Fibroblast of villous mesenchyme (primary cell): ENCODE measurements around the gene C1orf141. TPM values are rescaled to one million over a fixed set of nuclear protein-coding genes. Genes with fewer than 3 reads are reported as not detected.
"Not testable (repeated sequence)": the region's sequence is repeated elsewhere in the genome, so short reads cannot be mapped to it uniquely, and the experiment has no call there.

Experiments used
- DNase-seq: peaks from one replicate; pipeline ENCODE4 v3.0.0-alpha.2; 2010; ENCODE audit warnings: low read depth
- H3K4me3 ChIP-seq: 2 replicates; pipeline ENCODE4 v1.5.1; 2011; ENCODE audit warnings: low read depth, mild to moderate bottlenecking, low read length
- total RNA-seq: library from RNA; depleted of rRNA; stranded (reverse); fragments of >200 nt; gene quantifications from 2 replicates; pipeline ENCODE4 v1.2.3, GENCODE V29; 2012
- TF ChIP-seq, protein P1 (sequence below): IDR thresholded peaks from 2 replicates; pipeline ENCODE4 v1.5.1; 2012; ENCODE audit warnings: low read depth, mild to moderate bottlenecking, low read length; ENCODE audit not compliant: insufficient read depth

C1orf141 gene
- total RNA-seq, 1 donor, result not detected

DNA sequence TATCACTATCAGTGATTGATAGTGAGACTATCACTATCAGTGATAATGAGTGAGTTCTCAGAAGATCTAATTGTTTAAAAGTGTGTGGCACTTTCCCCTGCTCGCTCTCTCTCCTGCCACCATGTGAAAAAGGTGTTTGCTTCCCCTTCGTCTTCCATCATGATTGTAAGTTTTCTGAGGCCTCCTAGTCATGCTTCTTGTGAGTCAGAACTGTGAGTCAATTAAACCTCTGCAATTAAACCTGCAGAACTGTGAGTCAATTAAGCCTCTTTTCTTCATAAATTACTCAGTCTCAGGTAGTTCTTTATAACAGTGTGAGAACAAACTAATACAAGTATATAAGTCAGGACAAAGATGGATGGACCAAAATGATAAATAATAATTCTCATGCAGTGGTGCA lies 24.5 kb upstream of the C1orf141 start:
- no peak overlapping the region for H3K4me3 ChIP-seq
- DNase-seq, result no peak
- TF ChIP-seq, protein P1, sequence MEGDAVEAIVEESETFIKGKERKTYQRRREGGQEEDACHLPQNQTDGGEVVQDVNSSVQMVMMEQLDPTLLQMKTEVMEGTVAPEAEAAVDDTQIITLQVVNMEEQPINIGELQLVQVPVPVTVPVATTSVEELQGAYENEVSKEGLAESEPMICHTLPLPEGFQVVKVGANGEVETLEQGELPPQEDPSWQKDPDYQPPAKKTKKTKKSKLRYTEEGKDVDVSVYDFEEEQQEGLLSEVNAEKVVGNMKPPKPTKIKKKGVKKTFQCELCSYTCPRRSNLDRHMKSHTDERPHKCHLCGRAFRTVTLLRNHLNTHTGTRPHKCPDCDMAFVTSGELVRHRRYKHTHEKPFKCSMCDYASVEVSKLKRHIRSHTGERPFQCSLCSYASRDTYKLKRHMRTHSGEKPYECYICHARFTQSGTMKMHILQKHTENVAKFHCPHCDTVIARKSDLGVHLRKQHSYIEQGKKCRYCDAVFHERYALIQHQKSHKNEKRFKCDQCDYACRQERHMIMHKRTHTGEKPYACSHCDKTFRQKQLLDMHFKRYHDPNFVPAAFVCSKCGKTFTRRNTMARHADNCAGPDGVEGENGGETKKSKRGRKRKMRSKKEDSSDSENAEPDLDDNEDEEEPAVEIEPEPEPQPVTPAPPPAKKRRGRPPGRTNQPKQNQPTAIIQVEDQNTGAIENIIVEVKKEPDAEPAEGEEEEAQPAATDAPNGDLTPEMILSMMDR, result no peak

DNA sequence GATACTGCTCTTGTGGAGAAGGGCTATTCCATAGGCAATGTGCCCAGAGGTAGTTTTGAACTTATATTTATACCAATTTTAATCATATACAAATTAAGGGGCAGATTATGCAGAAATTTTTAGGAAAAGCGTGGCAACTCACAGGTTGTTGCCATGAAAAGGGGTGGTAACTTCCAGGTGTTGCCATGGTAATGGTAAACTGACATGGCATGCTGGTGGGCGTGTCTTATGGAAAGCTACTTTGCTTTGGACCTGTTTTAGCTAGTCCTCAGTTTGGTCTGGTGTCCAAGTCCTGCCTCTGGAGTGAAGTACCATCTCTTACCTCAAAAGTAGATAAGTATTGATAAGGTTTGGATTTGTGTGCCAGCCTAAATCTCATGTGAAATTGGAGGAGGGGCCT lies 23.6 kb upstream of the C1orf141 start:
- no peak for DNase-seq
- no peak overlapping the region for H3K4me3 ChIP-seq
- TF ChIP-seq, protein P1, result no peak

DNA sequence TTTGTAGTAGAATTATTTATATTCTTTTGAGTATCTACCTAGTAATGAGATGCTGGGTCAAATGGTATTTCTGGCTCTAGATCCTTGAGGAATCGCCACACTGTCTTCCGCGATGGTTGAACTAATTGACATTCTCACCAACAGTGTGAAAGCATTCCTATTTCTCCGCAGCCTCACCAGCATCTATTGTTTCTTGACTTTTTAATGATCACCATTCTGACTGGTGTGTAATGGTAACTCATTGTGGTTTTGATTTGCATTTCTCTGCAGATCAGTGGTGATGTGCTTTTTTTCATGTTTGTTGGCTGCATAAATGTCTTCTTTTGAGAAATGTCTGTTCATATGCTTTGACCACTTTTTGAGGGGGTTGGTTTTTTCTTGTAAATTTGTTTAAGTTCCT lies 16.2 kb upstream of the C1orf141 start:
- no peak for DNase-seq
- H3K4me3 ChIP-seq, result no peak overlapping the region
- TF ChIP-seq, protein P1, result no peak

DNA sequence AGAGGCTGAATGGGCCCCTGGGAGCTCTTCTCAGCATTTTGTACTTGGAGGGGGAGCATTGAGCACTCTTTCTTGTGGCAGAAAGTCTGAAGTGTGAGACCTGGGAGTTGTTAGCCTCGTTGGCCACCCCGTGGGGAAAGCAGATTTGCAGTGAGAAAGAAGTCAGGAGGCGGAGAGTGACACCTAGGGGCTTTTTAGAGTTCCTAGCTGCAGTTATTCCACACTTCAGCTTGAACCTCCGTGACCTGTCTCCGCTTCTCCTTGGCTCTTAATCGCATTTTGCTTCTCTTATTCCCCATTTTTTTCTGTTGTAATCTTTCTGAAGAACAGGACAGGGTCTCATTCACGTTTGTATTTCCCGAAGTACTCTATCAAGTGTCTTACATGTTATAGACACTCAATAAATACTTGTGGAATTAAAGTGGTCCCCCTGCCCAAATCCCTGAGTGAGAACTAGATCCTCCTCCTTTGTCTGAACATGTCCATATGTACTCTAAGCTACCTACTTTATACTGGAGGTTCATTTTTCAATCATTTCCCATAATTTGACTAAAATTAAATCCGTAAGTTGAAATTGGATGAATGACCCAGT lies 14.5 kb upstream of the C1orf141 start:
- DNase-seq, result peak; percentile 87
- H3K4me3 ChIP-seq, result no peak overlapping the region
- TF ChIP-seq, protein P1, result peak; percentile 86

DNA sequence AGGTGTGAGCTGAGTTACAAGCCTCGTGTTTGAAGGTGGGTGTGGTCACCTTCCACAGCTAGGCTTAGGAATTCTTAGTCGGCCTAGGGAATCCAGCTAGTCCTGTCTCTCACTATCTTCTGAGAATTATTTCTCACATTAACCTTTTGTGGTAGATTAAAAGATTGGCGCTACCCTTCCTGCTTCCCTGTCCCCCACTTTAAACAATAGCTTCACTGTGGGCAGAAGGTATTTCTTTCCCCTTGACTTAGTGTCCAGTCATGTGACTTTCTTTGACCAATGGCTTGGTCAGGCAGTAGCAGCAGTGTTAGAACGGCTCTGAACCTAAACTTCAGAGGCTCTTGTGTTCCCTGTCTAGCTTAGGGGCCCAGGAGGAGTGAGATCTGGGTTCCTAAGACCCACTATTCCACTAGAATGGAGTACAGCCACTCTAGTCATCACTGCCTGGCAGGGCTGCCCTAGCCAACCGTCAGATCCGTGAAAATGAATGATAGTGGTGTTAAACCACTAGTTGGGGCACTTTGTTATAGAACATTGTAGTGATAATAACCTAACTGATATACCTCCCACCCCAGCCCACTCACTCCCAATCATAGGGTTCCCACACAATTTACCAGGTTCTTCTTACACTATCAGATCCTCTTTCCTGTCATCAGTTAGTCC lies 13.9 kb upstream of the C1orf141 start:
- H3K4me3 ChIP-seq, result no peak overlapping the region

DNA sequence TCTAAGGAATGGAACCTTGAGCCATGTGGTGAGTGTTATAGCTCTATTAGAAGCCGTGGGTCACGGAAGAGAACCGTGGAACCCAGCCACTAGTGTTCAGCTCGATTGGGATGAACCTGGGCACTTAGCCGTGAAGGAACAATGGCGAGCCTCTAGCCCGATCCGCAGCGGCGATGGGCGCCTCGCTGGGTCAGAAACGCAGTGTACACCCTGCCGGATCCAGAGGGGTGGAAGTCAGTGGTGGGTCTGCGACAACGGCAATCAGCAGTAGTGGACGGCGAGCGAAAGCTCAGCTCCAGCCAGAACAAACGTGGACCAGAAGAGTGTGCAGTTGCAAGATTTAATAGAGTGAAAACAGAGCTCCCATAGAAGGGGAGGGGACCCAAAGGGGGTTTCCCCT lies 13.2 kb upstream of the C1orf141 start:
- not testable (repeated sequence) for DNase-seq, H3K4me3 ChIP-seq

More for the DNA sequence above, 13.9 kb upstream of the C1orf141 start:
- TF ChIP-seq, protein P1, result no peak
- DNase-seq, result no peak

DNA sequence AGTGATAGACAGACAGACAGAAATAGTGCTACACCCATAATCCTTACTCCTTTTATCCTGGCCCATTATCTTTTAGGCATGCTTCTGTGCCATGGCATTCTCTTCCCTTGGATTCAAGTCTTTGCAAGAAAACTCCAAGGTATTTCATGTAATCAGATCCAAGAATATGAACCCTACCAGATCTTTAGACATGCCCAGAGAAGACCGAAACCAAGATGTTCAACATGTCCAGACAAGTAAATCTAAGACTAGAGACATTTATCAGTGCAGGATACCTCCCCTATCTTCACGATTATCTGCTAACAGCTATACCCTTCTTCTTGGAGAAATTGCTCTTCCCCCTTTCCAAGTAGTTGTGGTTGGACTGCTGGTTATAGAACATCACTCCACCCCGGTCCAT lies 11.8 kb upstream of the C1orf141 start:
- DNase-seq, result no peak
- TF ChIP-seq, protein P1, result no peak
- H3K4me3 ChIP-seq, result no peak overlapping the region
